K562 (cell line): ENCODE data around the gene WDR88. TPM values are rescaled to one million over a fixed set of nuclear protein-coding genes. Genes with fewer than 3 reads are reported as not detected.

Experiments used
- ATAC-seq: fragments of 200-7000 bp; cut with Tn5 transposase; 3 replicates; pipeline ENCODE4 v1.9.1; 2020; ENCODE audit warnings: moderate library complexity
- BruUV-seq: library from RNA; stranded (reverse); fragments of 400-500 nt; replicated peaks from 2 replicates; lab custom pipeline; 2021; lab: Mats Ljungman, UMichigan
- CTCF ChIA-PET: fragments of 300-600 bp; formaldehyde crosslinking; extraction: SDS; loops from one replicate; lab custom pipeline; 2021; ENCODE audit warnings: low intra/inter-chr PET ratio; lab: Yijun Ruan, JAX
- POLR2A ChIA-PET: fragments of 300-600, 350-650 bp; sonication (Branson Sonifier 250); formaldehyde crosslinking; extraction: SDS; loops from one replicate; lab custom pipeline; 2021; ENCODE audit warnings: antibody characterized with exemption, inconsistent platforms; lab: Yijun Ruan, JAX
- DNase-seq, 4 experiments: peaks; one replicate each; pipeline versions ENCODE4 v3.0.0 to v3.0.0-alpha.2; 2011 to 2018; ENCODE audit warnings: low spot score in 3 of 4, mixed read lengths in 3 of 4; ENCODE audit errors: extremely low read depth in 1 of 4
- FAIRE-seq: peaks from 2 replicates; lab custom pipeline; 2011; peaks lifted over from hg19 to GRCh38; lab: Jason Lieb, UNC
- H2AFZ ChIP-seq: 2 replicates; pipeline ENCODE4 v1.6.0; 2011; ENCODE audit warnings: low read depth, low read length, control low read depth, inconsistent platforms
- H3K27ac ChIP-seq: fragments of 200-600 bp; 3 replicates; pipeline ENCODE4 v1.8.0; 2011; ENCODE audit warnings: low read depth, mild to moderate bottlenecking, control low read depth, inconsistent platforms, low read length, moderate library complexity, mixed read lengths; ENCODE audit errors: extremely low read depth
- H3K27me3 ChIP-seq, 2 experiments: fragments of 300-600 bp in 1 of 2; 2 replicates in 1 of 2; 3 replicates in 1 of 2; pipeline versions ENCODE4 v1.6.0 to v1.8.0; 2011; ENCODE audit warnings: inconsistent platforms in 2 of 2, low read length in 2 of 2, mild to moderate bottlenecking in 1 of 2, mixed read lengths in 1 of 2, moderate library complexity in 1 of 2; ENCODE audit not compliant: control insufficient read depth in 2 of 2, insufficient read depth in 2 of 2
- H3K36me3 ChIP-seq: fragments of 300-600 bp; 3 replicates; pipeline ENCODE4 v1.8.0; 2011; ENCODE audit warnings: mild to moderate bottlenecking, low read length, inconsistent platforms; ENCODE audit not compliant: control insufficient read depth, insufficient read depth
- H3K4me1 ChIP-seq, 2 experiments: fragments of 200-600 bp in 1 of 2; replicated peaks in 1 of 2; 2 replicates in 1 of 2; 3 replicates in 1 of 2; pipeline versions ENCODE4 v1.5.1 to v1.8.0; 2011; ENCODE audit warnings: inconsistent platforms in 2 of 2, low read length in 2 of 2, mild to moderate bottlenecking in 1 of 2, mixed read lengths in 1 of 2, moderate library complexity in 1 of 2; ENCODE audit not compliant: control insufficient read depth in 2 of 2, insufficient read depth in 2 of 2
- H3K4me2 ChIP-seq: 2 replicates; pipeline ENCODE4 v1.6.1; 2011; ENCODE audit warnings: low read length, control low read depth, inconsistent platforms, mixed read lengths; ENCODE audit not compliant: insufficient read depth
- H3K4me3 ChIP-seq: fragments of 200-600 bp; sonication (generic), shearing (Covaris generic); 2 replicates; pipeline ENCODE4 v1.5.1; 2016; ENCODE audit warnings: control low read depth, inconsistent platforms
- H3K79me2 ChIP-seq: fragments of 200-600 bp; 3 replicates; pipeline ENCODE4 v1.8.0; 2011; ENCODE audit warnings: low read length, inconsistent platforms; ENCODE audit not compliant: control insufficient read depth, insufficient read depth
- H3K9ac ChIP-seq, 2 experiments: 2 replicates each; pipeline versions ENCODE4 v1.6.0 to v1.6.1; 2011; ENCODE audit warnings: low read depth in 2 of 2, low read length in 2 of 2, control low read depth in 1 of 2, inconsistent platforms in 1 of 2, mild to moderate bottlenecking in 1 of 2, mixed read lengths in 1 of 2; ENCODE audit not compliant: insufficient read depth in 1 of 2
- H3K9me1 ChIP-seq: one replicate; pipeline ENCODE4 v1.6.0; 2011; ENCODE audit warnings: inconsistent platforms, mild to moderate bottlenecking, low read length, moderate library complexity; ENCODE audit not compliant: control insufficient read depth, insufficient read depth
- H3K9me3 ChIP-seq: replicated peaks from 2 replicates; pipeline ENCODE4 v1.5.1; 2011; ENCODE audit warnings: low read depth, low read length, inconsistent platforms; ENCODE audit not compliant: control insufficient read depth, insufficient read depth
- H4K20me1 ChIP-seq: replicated peaks from 2 replicates; pipeline ENCODE4 v1.6.1; 2011; ENCODE audit warnings: low read length, inconsistent platforms, mixed read lengths; ENCODE audit not compliant: control insufficient read depth, insufficient read depth
- BCOR ChIP-seq: fragments of 450-650 bp; IDR thresholded peaks from 2 replicates; pipeline ENCODE4 v1.6.1; 2016
- DDX20 ChIP-seq: fragments of 450-650 bp; IDR thresholded peaks from 2 replicates; pipeline ENCODE4 v1.6.1; 2016; ENCODE audit warnings: missing genetic modification characterization, low read depth, mild to moderate bottlenecking, missing compliant biosample characterization, moderate library complexity
- DIDO1 ChIP-seq: fragments of 450-650 bp; IDR thresholded peaks from 2 replicates; pipeline ENCODE4 v1.6.1; 2016; ENCODE audit warnings: low read depth, missing biosample characterization, missing genetic modification characterization
- E4F1 ChIP-seq: fragments of 250-450 bp; sonication (Bioruptor Pico); IDR thresholded peaks from 2 replicates; pipeline ENCODE4 v1.5.0; 2021; ENCODE audit warnings: mild to moderate bottlenecking, borderline replicate concordance
- ETS1 ChIP-seq: conservative IDR thresholded peaks from 2 replicates; pipeline ENCODE4 v1.6.1; 2011; ENCODE audit warnings: low read depth, mild to moderate bottlenecking, low read length; ENCODE audit not compliant: control insufficient read depth
- FOXP4 ChIP-seq: sonication (generic); formaldehyde crosslinking; IDR thresholded peaks from 2 replicates; pipeline ENCODE4 v1.8.0; 2022; ENCODE audit warnings: mild to moderate bottlenecking, missing genetic modification reagents, borderline replicate concordance
- GTF2E2 ChIP-seq: fragments of 200-800 bp; sonication (Bioruptor generic); IDR thresholded peaks from 2 replicates; pipeline ENCODE4 v1.6.1; 2016; ENCODE audit warnings: missing genetic modification characterization, missing compliant biosample characterization
- HMGN3 ChIP-seq: IDR thresholded peaks from 2 replicates; pipeline ENCODE4 v1.6.1; 2011; ENCODE audit warnings: borderline replicate concordance, low read depth, mild to moderate bottlenecking, mixed read lengths, low read length; ENCODE audit not compliant: insufficient read length; ENCODE audit errors: extremely low read depth
- THRA ChIP-seq: fragments of 450-650 bp; IDR thresholded peaks from 2 replicates; pipeline ENCODE4 v1.6.1; 2017; ENCODE audit warnings: mild to moderate bottlenecking, moderate library complexity
- ZNF592 ChIP-seq: fragments of 450-650 bp; IDR thresholded peaks from 2 replicates; pipeline ENCODE4 v1.6.1; 2017; ENCODE audit warnings: antibody characterized with exemption, mild to moderate bottlenecking
- WGBS: fragments of 100-300 bp; shearing (Covaris generic); methylation state at CpG from one replicate; pipeline ENCODE4 v1.1.6; 2016; ENCODE audit warnings: low coverage, mixed read lengths; ENCODE audit not compliant: insufficient coverage; ENCODE audit errors: missing lambda C conversion rate; 5-methylcytosine and 5-hydroxymethylcytosine counted together
- in situ Hi-C: fragments of 300-500 bp; cut with MboI; formaldehyde crosslinking; loops from 4 replicates; pipeline ENCODE4 v1.15.0; 2018; ENCODE audit warnings: inconsistent platforms, mixed read lengths
- intact Hi-C: fragments of 100-400 bp; cut with micrococcal nuclease; formaldehyde crosslinking; loops from 2 replicates; pipeline ENCODE4 v1.14.2; 2022
- polyA plus RNA-seq, 8 experiments: library from polyadenylated mRNA; depleted of rRNA in 4 of 8; stranded (reverse) in 5 of 8; unstranded in 3 of 8; fragments of >200 nt; fragmentation: Nextera tagmentation in 2 of 8; fragmentation: Illumina TruSeq in 1 of 8; extraction: Ambion mirVana in 2 of 8; extraction: Trizol in 1 of 8; gene quantifications; 2 replicates each; pipeline versions ENCODE4 v1.2.1 to v1.2.3, GENCODE V29; 2011 to 2014; ENCODE audit warnings: inconsistent platforms in 1 of 8, missing spikeins in 1 of 8
- total RNA-seq, 7 experiments: library from RNA; depleted of rRNA in 6 of 7; stranded (reverse); fragments of >200 nt in 6 of 7; fragmentation: Illumina TruSeq in 2 of 7; extraction: Trizol in 2 of 7; gene quantifications; 2 replicates each; pipeline versions ENCODE4 v1.2.1 to v1.2.3, GENCODE V29; 2011 to 2021; ENCODE audit warnings: low replicate concordance in 1 of 7

The WDR88 gene
- total and polyA plus RNA-seq, 9 of the 15 experiments (the other 6 are each of a cell fraction or from before 2014, with no cell fraction given), result 0.03 to 0.04 TPM; not detected in 7

GRCh38 chr19:33130433-33130832, 1.5 kb upstream of the WDR88 start:
- ATAC-seq, result no peak
- H3K9me1 ChIP-seq, result no peaks in the 10 kb centered on the region
- peaks cover 7 to 16% of the 10 kb centered on the region in 2 experiments; a peak in 4 of 5 replicates for H3K4me1 ChIP-seq
- no peak for DNase-seq
- no peak overlapping the region for H3K27ac ChIP-seq
- H3K4me2 ChIP-seq, result no peak overlapping the region
- peaks cover 30% of the 10 kb centered on the region; the same call in 1 of the 3 replicates for H3K36me3 ChIP-seq
- no peak overlapping the region for H3K9ac ChIP-seq
- intact Hi-C loops, result no loop called here
- no peak overlapping the region for H2AFZ ChIP-seq
- H3K79me2 ChIP-seq, result no peaks in the 10 kb centered on the region
- 75% methylated on average over 5 of the region's 6 CpGs for WGBS
- CTCF ChIA-PET, result no interaction called here
- H4K20me1 ChIP-seq, result no peaks in the 10 kb centered on the region
- H3K4me3 ChIP-seq, result no peak overlapping the region
- no peak for FAIRE-seq
- no peaks in the 10 kb centered on the region for H3K27me3 ChIP-seq
- in situ Hi-C loops, result no loop called here
- BruUV-seq, result no TSS peak
- POLR2A ChIA-PET, result no interaction called here
- H3K9me3 ChIP-seq, result no peaks in the 10 kb centered on the region
- TF ChIP-seq HMGN3 (no peak), FOXP4 (CRISPR knock-in tag) (no peak), DDX20 (tag) (no peak), DIDO1 (no peak), ZNF592 (no peak), THRA (no peak), GTF2E2 (tag) (no peak), ETS1 (no peak), BCOR (no peak), E4F1 (CRISPR knock-in tag) (no peak)
